Motor neuron (in vitro differentiated cells): ENCODE data around the gene PLD3. TPM values are rescaled to one million over a fixed set of nuclear protein-coding genes. Genes with fewer than 3 reads are reported as not detected.
A peak's percentile ranks its signal among the peaks of the same experiment; 100 is the strongest.

Source experiments
- ATAC-seq, 8 experiments: fragments of 200-7000 bp; cut with Tn5 transposase; replicated peaks in 6 of 8; 2 replicates each; pipeline ENCODE4 v1.8.0; 2021; ENCODE audit warnings: mild to moderate bottlenecking in 8 of 8, moderate library complexity in 8 of 8
- H3K27ac ChIP-seq, 2 donors: fragments of 250-450 bp; sonication (Bioruptor Pico); 2 replicates each; pipeline ENCODE4 v1.9.0; 2021; ENCODE audit warnings: antibody characterized with exemption in 2 of 2, mild to moderate bottlenecking in 2 of 2, moderate library complexity in 1 of 2
- H3K4me1 ChIP-seq, 2 donors: fragments of 250-450 bp; sonication (Bioruptor Pico); replicated peaks in 1 of 2; 2 replicates each; pipeline ENCODE4 v1.6.1; 2021; ENCODE audit warnings: antibody characterized with exemption in 2 of 2, mild to moderate bottlenecking in 2 of 2, moderate library complexity in 1 of 2
- H3K4me3 ChIP-seq, 5 donors: fragments of 250-450 bp; sonication (Bioruptor Pico); 2 replicates each; pipeline ENCODE4 v1.9.0; 2021; ENCODE audit warnings: antibody characterized with exemption in 5 of 5, mild to moderate bottlenecking in 5 of 5, moderate library complexity in 4 of 5
- WGBS, 10 experiments: fragments of 450-650 bp; shearing (Covaris generic); methylation state at CpG; one replicate each; pipeline ENCODE4 v1.0.0; 2022; 5-methylcytosine and 5-hydroxymethylcytosine counted together
- in situ Hi-C, 9 experiments: fragments of 400-800 bp; cut with MboI; loops; one replicate each; pipeline ENCODE4 v1.15.0; 2021; ENCODE audit warnings: low sequenced_read_pairs in 9 of 9, low pct_unique_long_range_greater_than_20kb in 2 of 9; ENCODE audit not compliant: unreplicated experiment in 9 of 9
- total RNA-seq, 8 experiments: library from RNA; unstranded; fragments of 300-600 nt; gene quantifications; 2 replicates each; pipeline versions ENCODE4 v1.2.3 to v1.2.4, GENCODE V29; 2022

Gene PLD3
- total RNA-seq, 8 experiments from 2014 or later, result 119 to 604 (median 360) TPM

GRCh38 chr19:40388481-40388880 is 40.0 kb downstream of the PLD3 start:
- Histone ChIP-seq H3K27ac (no peak overlapping the region), H3K4me3 (no peak overlapping the region), H3K4me1 (no peaks in the 10 kb centered on the region)
- whole genome bisulfite sequencing, 10 experiments, result 71 to 100% methylated on average over 1 to 3 of the region's 3 CpGs; no CpG with 5 or more reads in 8 of the 10 experiments
- ATAC-seq, result peak in 1 of 8 experiments; percentile 28
- in situ Hi-C loops, result no loop called here

- WGBS, 10 experiments, result 65 to 100% (median 91%) methylated on average over 2 to 15 of the region's 33 CpGs; no CpG with 5 or more reads in 3 of the 10 experiments
- Histone ChIP-seq H3K4me3 (no peak overlapping the region), H3K27ac (no peak overlapping the region), H3K4me1 (no peaks in the 10 kb centered on the region)
- ATAC-seq, result no peak
- in situ Hi-C loops, result no loop called here
Measured at GRCh38 chr19:40389404-40390083, 41.0 kb downstream of the PLD3 start.

GRCh38 chr19:40390084-40390742 is 41.7 kb downstream of the PLD3 start, which contains the start of gene HIPK4:
TSS of gene HIPK4 (minus strand) at chr19:40390181. CDS start at chr19:40389902, 279 bp downstream.
- Histone ChIP-seq H3K27ac (no peak within 1 kb of the TSS), H3K4me3 (no peak within 1 kb of the TSS), H3K4me1 (no peaks in the 10 kb centered on the region)
- in situ Hi-C loops, result no loop called here
- no peak for ATAC-seq
- 67 to 100% (median 88%) methylated on average over 1 to 8 of the region's 10 CpGs; no CpG with 5 or more reads in 5 of the 10 experiments for WGBS, 10 experiments

GRCh38 chr19:40392123-40392522 is 43.6 kb downstream of the PLD3 start:
- no peak overlapping the region for H3K4me3 ChIP-seq
- WGBS, 10 experiments, result 40 to 100% (median 83%) methylated on average over 1 to 4 of the region's 8 CpGs; no CpG with 5 or more reads in 5 of the 10 experiments

GRCh38 chr19:40392894-40393517 is 44.5 kb downstream of the PLD3 start:
- Histone ChIP-seq H3K4me1 (no peaks in the 10 kb centered on the region), H3K4me3 (no peak overlapping the region), H3K27ac (no peak overlapping the region)
- peak in 3 of 8 experiments; percentile 19 to 29 (median 28) for ATAC-seq
- WGBS, 10 experiments, result 20 to 40% (median 30%) methylated on average over 1 to 2 of the region's 9 CpGs; no CpG with 5 or more reads in 7 of the 10 experiments
- in situ Hi-C loops, result no loop called here

More at GRCh38 chr19:40392123-40392522, 43.6 kb downstream of the PLD3 start:
- no peak overlapping the region for H3K27ac ChIP-seq
- no peaks in the 10 kb centered on the region for H3K4me1 ChIP-seq
- no peak for ATAC-seq
- in situ Hi-C loops, result no loop called here

- 51 to 60% methylated on average over 1 to 3 of the region's 41 CpGs; no CpG with 5 or more reads in 8 of the 10 experiments for WGBS, 10 experiments
- no peak for ATAC-seq
- Histone ChIP-seq H3K4me1 (peaks cover 2% of the 10 kb centered on the region in 2 donors), H3K4me3 (no peak overlapping the region), H3K27ac (no peak overlapping the region)
- in situ Hi-C loops, result no loop called here
Measured at GRCh38 chr19:40393894-40394815, 45.7 kb downstream of the PLD3 start.

GRCh38 chr19:40394816-40395210 is 46.3 kb downstream of the PLD3 start:
- ATAC-seq, result no peak
- in situ Hi-C loops, result no loop called here
- Histone ChIP-seq H3K4me3 (no peak overlapping the region), H3K27ac (no peak overlapping the region), H3K4me1 (peaks cover 3 to 4% of the 10 kb centered on the region in 2 donors)
- WGBS, 10 experiments, result 63 to 71% (median 67%) methylated on average over 3 to 4 of the region's 13 CpGs; no CpG with 5 or more reads in 7 of the 10 experiments

GRCh38 chr19:40395956-40396355 is 47.5 kb downstream of the PLD3 start:
- ATAC-seq, result no peak
- Histone ChIP-seq H3K4me3 (no peak overlapping the region), H3K4me1 (peaks cover 3 to 4% of the 10 kb centered on the region in 2 donors), H3K27ac (no peak overlapping the region)
- WGBS, 10 experiments, result 52 to 100% (median 83%) methylated on average over 1 to 4 of the region's 14 CpGs; no CpG with 5 or more reads in 4 of the 10 experiments
- in situ Hi-C loops, result no loop called here

- 52 to 100% (median 80%) methylated on average over 1 to 6 of the region's 20 CpGs; no CpG with 5 or more reads in 3 of the 10 experiments for WGBS, 10 experiments
- Histone ChIP-seq H3K27ac (no peak overlapping the region), H3K4me3 (no peak overlapping the region), H3K4me1 (peaks cover 3 to 4% of the 10 kb centered on the region in 2 donors)
- in situ Hi-C loops, result no loop called here
- ATAC-seq, result no peak
Measured at GRCh38 chr19:40396886-40397567, 48.5 kb downstream of the PLD3 start.

GRCh38 chr19:40397568-40397906 is 49.0 kb downstream of the PLD3 start:
- 70 to 100% (median 93%) methylated on average over 2 to 10 of the region's 22 CpGs; no CpG with 5 or more reads in 5 of the 10 experiments for WGBS, 10 experiments
- in situ Hi-C loops, result no loop called here
- ATAC-seq, result no peak
- peaks cover 3 to 4% of the 10 kb centered on the region in 2 donors for H3K4me1 ChIP-seq
- H3K27ac ChIP-seq, result no peak overlapping the region
- no peak overlapping the region for H3K4me3 ChIP-seq

- in situ Hi-C loops, result no loop called here
- WGBS, 10 experiments, result 17 to 20% methylated on average over 1 of the region's 49 CpGs; no CpG with 5 or more reads in 8 of the 10 experiments
- peak in 4 of 8 experiments; percentile 15 to 79 (median 76) for ATAC-seq
- H3K27ac ChIP-seq, result no peak overlapping the region
- H3K4me3 ChIP-seq, result peak overlapping the region in 1 of 5 donors; percentile 18
- peaks cover 3 to 4% of the 10 kb centered on the region in 2 donors for H3K4me1 ChIP-seq
Measured at GRCh38 chr19:40398417-40399131, 50.1 kb downstream of the PLD3 start.
